ENCODE results near the gene CX3CL1.
A peak's percentile ranks its signal among the peaks of the same experiment; 100 is the strongest.
"Not testable (repeated sequence)": the region's sequence is repeated elsewhere in the genome, so short reads cannot be mapped to it uniquely, and the experiment has no call there.

CX3CL1 gene

GRCh38 chr16:57371494-57372371 is 557 bp upstream of the CX3CL1 start:
- peak overlapping the region; percentile 80 to 93 (median 92) for H3K27ac Mint-ChIP-seq
- peaks cover 20% of the 10 kb centered on the region for H3K4me1 Mint-ChIP-seq
- H3K36me3 Mint-ChIP-seq (ENCODE audit: low read depth), result no peaks in the 10 kb centered on the region
- no peak for TF ChIP-seq CTCF (IDR thresholded peaks at IDR 0.05; ENCODE audit: unreplicated experiment in 3 of 3)
- peaks cover 7% of the 10 kb centered on the region for H3K27me3 Mint-ChIP-seq (ENCODE audit: low read depth)
- H3K4me3 Mint-ChIP-seq, result peak overlapping the region; percentile 76 to 88 (median 87)
- no peaks in the 10 kb centered on the region for H3K9me3 Mint-ChIP-seq

GRCh38 chr16:57373117-57373947 is 1.0 kb downstream of the CX3CL1 start:
- Mint-ChIP-seq H3K4me1 (peaks cover 30% of the 10 kb centered on the region), H3K27me3 (ENCODE audit: low read depth) (peaks cover 3% of the 10 kb centered on the region)

GRCh38 chr16:57374067-57374534 is 1.8 kb downstream of the CX3CL1 start:
- peaks cover 30% of the 10 kb centered on the region for H3K4me1 Mint-ChIP-seq
- no peaks in the 10 kb centered on the region for H3K36me3 Mint-ChIP-seq (ENCODE audit: low read depth)
- no peaks in the 10 kb centered on the region for H3K9me3 Mint-ChIP-seq
- H3K27ac Mint-ChIP-seq, result peak overlapping the region; percentile 80 to 93 (median 92)
- H3K27me3 Mint-ChIP-seq (ENCODE audit: low read depth), result peaks cover 3% of the 10 kb centered on the region
- no peak for TF ChIP-seq CTCF (IDR thresholded peaks at IDR 0.05; ENCODE audit: unreplicated experiment in 3 of 3)
- H3K4me3 Mint-ChIP-seq, result peak overlapping the region; percentile 76 to 88 (median 87)

More at GRCh38 chr16:57373117-57373947, 1.0 kb downstream of the CX3CL1 start:
- TF ChIP-seq CTCF (IDR thresholded peaks at IDR 0.05; ENCODE audit: unreplicated experiment in 3 of 3), result no peak
- peak overlapping the region; percentile 76 to 88 (median 87) for H3K4me3 Mint-ChIP-seq
- peak overlapping the region; percentile 80 to 93 (median 92) for H3K27ac Mint-ChIP-seq
- no peaks in the 10 kb centered on the region for H3K36me3 Mint-ChIP-seq (ENCODE audit: low read depth)
- H3K9me3 Mint-ChIP-seq, result no peaks in the 10 kb centered on the region

- peaks cover 30% of the 10 kb centered on the region for H3K4me1 Mint-ChIP-seq
- H3K9me3 Mint-ChIP-seq; H3K36me3 Mint-ChIP-seq (ENCODE audit: low read depth); H3K27me3 Mint-ChIP-seq (ENCODE audit: low read depth): not testable (repeated sequence)
- H3K27ac Mint-ChIP-seq, result peak overlapping the region; percentile 80 to 93 (median 92)
- peak overlapping the region in 1 of 3 experiments; percentile 76 for H3K4me3 Mint-ChIP-seq
Observed at GRCh38 chr16:57374925-57375465, 2.7 kb downstream of the CX3CL1 start.

- no peak overlapping the region for H3K4me3 Mint-ChIP-seq
- H3K36me3 Mint-ChIP-seq (ENCODE audit: low read depth), result peaks cover 3% of the 10 kb centered on the region
- no peaks in the 10 kb centered on the region for H3K9me3 Mint-ChIP-seq
- peaks cover 2% of the 10 kb centered on the region for H3K27me3 Mint-ChIP-seq (ENCODE audit: low read depth)
- peaks cover 30% of the 10 kb centered on the region for H3K4me1 Mint-ChIP-seq
- no peak for TF ChIP-seq CTCF (IDR thresholded peaks at IDR 0.05; ENCODE audit: unreplicated experiment in 3 of 3)
- H3K27ac Mint-ChIP-seq, result peak overlapping the region in 1 of 3 experiments; percentile 13
Observed at GRCh38 chr16:57376313-57376818, 4.1 kb downstream of the CX3CL1 start.
